ENCODE results near the gene PET117.
"Not testable (repeated sequence)": the region's sequence is repeated elsewhere in the genome, so short reads cannot be mapped to it uniquely, and the experiment has no call there.

DNA sequence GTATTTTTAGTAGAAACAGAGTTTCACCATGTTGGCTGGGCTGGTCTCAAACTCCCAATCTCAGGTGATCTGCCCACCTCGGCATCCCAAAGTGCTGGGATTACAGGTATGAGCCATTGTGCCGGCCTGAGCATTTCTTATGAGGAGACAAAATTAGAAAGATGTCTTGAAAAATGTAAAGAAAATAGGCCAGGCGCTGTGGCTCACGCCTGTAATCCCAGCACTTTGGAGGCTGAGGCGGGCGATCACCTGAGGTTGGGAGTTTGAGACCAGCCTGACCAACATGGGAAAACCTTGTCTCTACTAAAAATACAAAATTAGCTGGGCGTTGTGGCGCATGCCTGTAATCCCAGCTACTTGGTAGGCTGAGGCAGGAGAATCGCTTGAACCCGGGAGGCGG lies 37.1 kb upstream of the PET117 start:
- not testable (repeated sequence) for TF ChIP-seq POLR2A (IDR thresholded peaks at IDR 0.05)
- TF ChIP-seq, protein P1, sequence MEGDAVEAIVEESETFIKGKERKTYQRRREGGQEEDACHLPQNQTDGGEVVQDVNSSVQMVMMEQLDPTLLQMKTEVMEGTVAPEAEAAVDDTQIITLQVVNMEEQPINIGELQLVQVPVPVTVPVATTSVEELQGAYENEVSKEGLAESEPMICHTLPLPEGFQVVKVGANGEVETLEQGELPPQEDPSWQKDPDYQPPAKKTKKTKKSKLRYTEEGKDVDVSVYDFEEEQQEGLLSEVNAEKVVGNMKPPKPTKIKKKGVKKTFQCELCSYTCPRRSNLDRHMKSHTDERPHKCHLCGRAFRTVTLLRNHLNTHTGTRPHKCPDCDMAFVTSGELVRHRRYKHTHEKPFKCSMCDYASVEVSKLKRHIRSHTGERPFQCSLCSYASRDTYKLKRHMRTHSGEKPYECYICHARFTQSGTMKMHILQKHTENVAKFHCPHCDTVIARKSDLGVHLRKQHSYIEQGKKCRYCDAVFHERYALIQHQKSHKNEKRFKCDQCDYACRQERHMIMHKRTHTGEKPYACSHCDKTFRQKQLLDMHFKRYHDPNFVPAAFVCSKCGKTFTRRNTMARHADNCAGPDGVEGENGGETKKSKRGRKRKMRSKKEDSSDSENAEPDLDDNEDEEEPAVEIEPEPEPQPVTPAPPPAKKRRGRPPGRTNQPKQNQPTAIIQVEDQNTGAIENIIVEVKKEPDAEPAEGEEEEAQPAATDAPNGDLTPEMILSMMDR (IDR thresholded peaks at IDR 0.05), result not testable (repeated sequence)

All from testis (tissue), 2 donors.